Lower leg skin (tissue), 4 donors: Measurements from ENCODE around the gene MYDGF. TPM values are rescaled to one million over a fixed set of nuclear protein-coding genes. Genes with fewer than 3 reads are reported as not detected.
"Not testable (repeated sequence)": the region's sequence is repeated elsewhere in the genome, so short reads cannot be mapped to it uniquely, and the experiment has no call there.

Experiments
- DNase-seq, 2 donors: peaks; one replicate each; pipeline ENCODE4 v3.0.0-alpha.2; 2019; ENCODE audit warnings: low spot score in 2 of 2
- H3K4me3 ChIP-seq: fragments of 200-600 bp; sonication (generic); 2 replicates; pipeline ENCODE4 v1.5.1; 2017; ENCODE audit warnings: mild to moderate bottlenecking, low read depth; ENCODE audit not compliant: poor library complexity, severe bottlenecking
- POLR2A ChIP-seq, 2 donors: fragments of 450-650 bp; IDR thresholded peaks; one replicate each; pipeline ENCODE4 v1.6.1; 2016 to 2017; ENCODE audit warnings: antibody characterized with exemption in 2 of 2, mild to moderate bottlenecking in 1 of 2, moderate library complexity in 1 of 2
- WGBS, 2 donors: methylation state at CpG; one replicate each; pipeline ENCODE4 v1.1.5; 2018; 5-methylcytosine and 5-hydroxymethylcytosine counted together
- intact Hi-C: fragments of 100-400 bp; cut with DNase I; formaldehyde crosslinking; loops from one replicate; pipeline ENCODE4 v1.15.0; 2023; ENCODE audit warnings: low total_unique reads
- total RNA-seq, 4 donors: library from RNA; depleted of rRNA; stranded (reverse); fragments of >200 nt; gene quantifications; one replicate each; pipeline ENCODE4 v1.1.0, GENCODE V29; 2016
- TF ChIP-seq, protein P1 (sequence below), 3 donors: fragments of 450-650 bp; IDR thresholded peaks; one replicate each; pipeline ENCODE4 v1.5.1; 2016; ENCODE audit warnings: antibody characterized with exemption in 3 of 3, mild to moderate bottlenecking in 3 of 3, moderate library complexity in 2 of 3

The MYDGF gene
- total RNA-seq, 4 donors from 2014 or later = 25.9 to 56.0 (median 29.6) TPM

DNA sequence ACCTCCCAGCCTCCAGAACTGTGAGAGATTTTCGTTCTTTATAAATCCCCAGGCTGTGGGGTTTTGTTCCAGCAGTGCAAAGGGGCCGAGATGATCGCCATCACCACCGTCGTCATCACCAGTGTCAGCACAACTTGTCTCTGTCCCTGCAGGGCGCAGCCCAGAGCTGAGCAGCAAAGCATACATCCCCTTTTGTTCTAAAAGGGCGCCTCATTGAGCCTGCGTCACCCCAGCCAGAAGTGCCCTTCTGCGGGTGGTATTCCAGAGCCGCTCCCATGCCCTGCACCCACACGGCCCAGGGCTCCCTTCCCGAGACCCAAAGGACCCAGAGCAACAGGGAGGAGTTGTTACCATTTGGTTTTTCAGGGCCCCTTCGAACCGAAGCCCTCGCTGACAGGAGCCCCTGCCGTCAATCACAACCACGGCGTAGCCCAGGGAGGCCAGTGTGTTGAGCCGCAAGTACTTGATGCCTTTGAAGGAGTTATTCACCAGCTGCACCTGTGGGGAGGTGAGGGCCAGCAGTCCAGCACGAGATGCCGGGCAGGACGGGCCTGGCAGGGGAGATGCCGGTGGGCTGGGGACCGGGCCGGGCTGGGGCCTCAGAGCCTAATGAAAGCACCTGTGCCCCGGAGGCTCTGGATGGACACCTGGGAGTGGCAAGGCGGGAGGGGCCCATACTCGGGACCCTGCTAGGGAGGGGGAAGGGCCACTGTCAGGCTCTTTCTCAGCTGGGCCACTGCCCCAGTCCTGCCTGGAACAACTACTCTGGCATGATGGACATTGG is 14.4 kb upstream of the MYDGF start:
- no peak for DNase-seq
- WGBS, 2 donors = 89 to 90% methylated on average over 25 to 27 of the region's 28 CpGs
- intact Hi-C loops = no loop called here
- no peak overlapping the region for H3K4me3 ChIP-seq
- TF ChIP-seq, protein P1, sequence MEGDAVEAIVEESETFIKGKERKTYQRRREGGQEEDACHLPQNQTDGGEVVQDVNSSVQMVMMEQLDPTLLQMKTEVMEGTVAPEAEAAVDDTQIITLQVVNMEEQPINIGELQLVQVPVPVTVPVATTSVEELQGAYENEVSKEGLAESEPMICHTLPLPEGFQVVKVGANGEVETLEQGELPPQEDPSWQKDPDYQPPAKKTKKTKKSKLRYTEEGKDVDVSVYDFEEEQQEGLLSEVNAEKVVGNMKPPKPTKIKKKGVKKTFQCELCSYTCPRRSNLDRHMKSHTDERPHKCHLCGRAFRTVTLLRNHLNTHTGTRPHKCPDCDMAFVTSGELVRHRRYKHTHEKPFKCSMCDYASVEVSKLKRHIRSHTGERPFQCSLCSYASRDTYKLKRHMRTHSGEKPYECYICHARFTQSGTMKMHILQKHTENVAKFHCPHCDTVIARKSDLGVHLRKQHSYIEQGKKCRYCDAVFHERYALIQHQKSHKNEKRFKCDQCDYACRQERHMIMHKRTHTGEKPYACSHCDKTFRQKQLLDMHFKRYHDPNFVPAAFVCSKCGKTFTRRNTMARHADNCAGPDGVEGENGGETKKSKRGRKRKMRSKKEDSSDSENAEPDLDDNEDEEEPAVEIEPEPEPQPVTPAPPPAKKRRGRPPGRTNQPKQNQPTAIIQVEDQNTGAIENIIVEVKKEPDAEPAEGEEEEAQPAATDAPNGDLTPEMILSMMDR (IDR thresholded peaks at IDR 0.05) = no peak
- no peak for TF ChIP-seq POLR2A (IDR thresholded peaks at IDR 0.05)

DNA sequence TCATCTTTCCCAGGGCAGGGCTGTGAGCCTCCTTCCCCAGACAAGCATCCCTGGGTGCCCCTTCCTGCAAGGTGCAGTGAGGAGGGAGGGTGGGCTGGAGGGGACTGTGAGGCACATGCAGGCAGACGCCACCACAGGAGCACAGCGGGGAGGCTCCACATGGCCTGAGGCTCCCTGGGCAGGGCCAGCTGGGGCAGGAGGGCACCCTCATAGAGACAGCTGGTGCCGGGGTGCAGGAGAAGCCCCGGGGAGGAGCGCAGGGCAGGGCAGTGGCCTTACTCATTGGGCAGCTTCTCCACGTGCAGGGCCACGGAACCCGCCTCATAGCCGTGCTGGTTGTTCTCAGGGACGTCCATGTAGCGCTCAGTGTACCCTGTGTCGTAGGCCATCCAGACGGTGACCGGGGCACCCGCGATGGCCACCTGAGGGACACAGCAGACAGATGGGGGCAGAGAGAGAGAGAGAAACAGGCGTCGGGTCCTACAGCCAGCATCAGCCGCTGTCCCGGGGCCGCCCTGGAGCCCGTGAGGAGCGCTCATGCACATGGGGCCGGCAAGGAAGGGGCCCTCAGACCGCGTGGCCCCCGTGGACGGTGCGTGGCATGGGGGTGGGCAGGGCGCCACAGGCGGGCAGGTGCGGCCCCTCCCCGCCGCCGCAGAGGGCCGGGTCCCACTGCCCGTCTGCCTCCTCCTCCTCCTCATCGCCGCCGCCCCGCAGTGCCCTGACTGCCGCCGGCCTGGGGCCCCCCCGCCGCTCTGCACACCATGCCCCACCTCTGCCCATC is 12.5 kb upstream of the MYDGF start:
- WGBS, 2 donors = 96 to 97% methylated on average over 36 to 44 of the region's 45 CpGs
- TF ChIP-seq, protein P1 (IDR thresholded peaks at IDR 0.05) = no peak
- TF ChIP-seq POLR2A (IDR thresholded peaks at IDR 0.05) = no peak
- intact Hi-C loops = no loop called here
- no peak for DNase-seq
- H3K4me3 ChIP-seq = no peak overlapping the region

DNA sequence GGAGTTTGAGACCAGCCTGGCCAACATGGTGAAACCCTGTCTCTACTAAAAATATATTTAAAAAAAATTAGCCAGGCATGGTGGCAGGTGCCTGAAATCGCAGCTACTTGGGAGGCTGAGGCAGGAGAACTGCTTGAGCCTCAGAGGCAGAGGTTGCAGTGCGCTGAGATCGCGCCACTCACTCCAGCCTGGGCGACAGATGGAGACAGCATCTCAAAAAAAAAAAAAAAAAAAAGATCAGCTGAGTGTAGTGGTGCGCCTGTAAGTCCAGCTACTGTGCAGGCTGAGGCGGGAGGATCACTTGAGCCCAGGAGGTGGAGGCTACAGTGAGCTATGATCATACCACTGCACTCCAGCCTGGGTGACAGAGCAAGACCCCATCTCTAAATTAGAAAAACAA is 9.9 kb upstream of the MYDGF start:
- 97 to 98% methylated on average over 7 of the region's 7 CpGs for WGBS, 2 donors
- intact Hi-C loops, H3K4me3 ChIP-seq, DNase-seq: not testable (repeated sequence)

DNA sequence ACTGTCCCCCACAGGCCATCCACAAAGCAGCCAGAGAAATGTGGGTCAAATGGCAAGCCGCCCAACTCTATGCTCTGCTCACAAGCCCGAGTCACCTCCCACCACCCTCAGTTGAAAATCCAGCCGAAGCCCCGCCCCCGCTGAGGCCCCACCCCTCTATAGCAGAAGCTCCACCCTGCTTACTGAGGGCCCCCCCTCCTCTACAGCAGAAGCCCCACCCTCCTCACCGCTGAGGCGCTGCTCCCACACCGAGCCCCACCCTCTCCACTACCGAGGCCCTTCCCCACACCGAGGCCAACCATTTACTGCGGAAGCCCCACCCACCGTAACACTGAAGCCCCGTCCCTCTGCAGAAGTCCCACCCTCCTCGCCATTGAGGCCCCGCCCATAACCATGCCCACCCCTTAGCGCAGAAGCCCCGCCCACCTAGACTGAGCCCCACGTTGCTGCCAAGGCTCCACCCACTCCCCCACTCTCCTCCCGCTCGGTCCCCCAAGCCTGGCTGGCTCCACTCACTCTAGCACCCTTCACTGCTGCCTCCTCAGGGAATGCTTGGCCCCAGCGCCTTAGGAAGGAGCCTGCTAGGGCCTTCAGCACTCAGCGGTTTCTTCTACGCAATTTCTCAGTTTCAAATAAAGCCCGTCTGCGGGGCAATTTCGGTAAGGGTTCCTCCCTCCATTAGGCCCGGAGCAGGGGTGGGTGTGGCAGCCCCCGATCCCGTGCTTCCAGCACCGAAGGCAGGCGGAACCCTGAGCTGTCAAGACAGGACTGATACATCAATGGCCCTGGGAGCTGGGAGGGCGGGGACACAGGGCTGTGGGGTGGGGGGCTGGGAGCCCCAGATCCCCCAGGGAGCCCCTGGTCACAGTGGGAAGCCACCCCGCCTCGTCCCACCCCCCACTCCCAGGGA is 9.0 kb upstream of the MYDGF start:
- no peak for DNase-seq
- TF ChIP-seq, protein P1 (IDR thresholded peaks at IDR 0.05) = no peak
- no peak for TF ChIP-seq POLR2A (IDR thresholded peaks at IDR 0.05)
- intact Hi-C loops = no loop called here
- 65 to 66% methylated on average over 34 of the region's 34 CpGs for WGBS, 2 donors
- no peak overlapping the region for H3K4me3 ChIP-seq

DNA sequence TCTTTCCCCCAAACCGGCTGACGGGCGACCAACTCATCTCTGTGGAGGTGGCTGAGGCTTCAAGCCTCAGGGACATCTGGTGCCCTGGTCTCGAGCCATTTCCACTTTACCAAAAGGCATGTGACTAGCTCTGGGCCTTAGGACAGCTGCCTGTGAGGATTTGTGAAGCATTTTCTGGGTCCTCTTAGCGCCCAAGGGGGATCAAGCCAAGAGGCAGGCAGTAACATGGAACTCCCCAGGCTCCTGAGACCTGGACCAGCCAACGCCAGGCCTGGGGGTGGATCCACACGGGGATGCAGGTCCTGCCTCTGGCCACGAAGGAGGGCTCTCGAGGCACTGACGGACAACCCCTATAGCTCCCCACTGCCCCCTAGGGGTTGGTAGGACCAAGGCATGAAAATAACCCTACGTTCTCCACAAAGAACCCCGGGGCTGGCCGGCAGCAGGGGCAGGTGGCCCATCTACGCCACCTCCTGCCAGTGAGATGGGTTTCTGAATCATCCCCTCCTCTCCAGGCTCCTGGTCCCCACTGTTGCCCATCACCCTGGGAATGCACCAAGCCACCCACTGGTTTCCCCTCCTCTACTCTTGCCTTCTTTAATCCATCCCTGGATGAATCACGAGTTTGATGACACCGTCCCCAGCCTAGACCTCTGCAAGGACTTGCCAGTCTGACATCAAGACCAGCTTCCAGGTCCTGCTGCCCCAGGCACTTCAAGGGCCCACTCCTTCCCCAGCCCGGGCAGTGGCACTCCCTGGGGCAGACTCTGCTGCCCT is 7.0 kb upstream of the MYDGF start:
- H3K4me3 ChIP-seq = no peak overlapping the region
- intact Hi-C loops = no loop called here
- no peak for TF ChIP-seq POLR2A (IDR thresholded peaks at IDR 0.05)
- WGBS, 2 donors = 65 to 70% methylated on average over 16 to 17 of the region's 17 CpGs
- DNase-seq = no peak

DNA sequence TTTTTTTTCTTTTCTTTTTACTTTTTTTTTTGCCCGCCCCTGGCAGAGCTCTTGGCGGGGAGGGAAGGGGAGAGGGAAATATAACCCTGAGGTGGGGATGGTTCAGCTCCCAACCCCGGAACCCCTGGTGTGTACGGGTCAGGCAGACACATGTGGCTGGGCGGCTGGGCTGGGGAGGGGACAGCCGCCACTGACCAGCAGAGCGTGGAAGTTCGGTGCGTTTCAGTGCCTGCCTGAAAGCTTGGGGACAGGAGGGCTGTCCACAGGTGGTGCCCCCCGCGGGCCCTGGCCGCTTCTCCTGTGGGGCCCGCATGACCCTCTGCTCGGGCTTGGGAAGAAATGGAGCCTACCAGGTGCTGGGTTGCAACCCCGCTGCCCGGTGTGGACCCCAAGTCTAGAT is 5.2 kb upstream of the MYDGF start:
- H3K4me3 ChIP-seq = no peak overlapping the region
- WGBS, 2 donors = 90 to 94% methylated on average over 16 of the region's 16 CpGs
- intact Hi-C loops = no loop called here

More for the DNA sequence above, 5.2 kb upstream of the MYDGF start:
- TF ChIP-seq, protein P1 (IDR thresholded peaks at IDR 0.05) = no peak
- TF ChIP-seq POLR2A (IDR thresholded peaks at IDR 0.05) = no peak
- DNase-seq = no peak
